IPS DF 19.7 (cell line): ENCODE measurements around the gene RACK1.
"Not testable (repeated sequence)": the region's sequence is repeated elsewhere in the genome, so short reads cannot be mapped to it uniquely, and the experiment has no call there.

Source experiments
- DNase-seq: peaks from one replicate; pipeline ENCODE4 v3.0.0-alpha.2; 2013; ENCODE audit warnings: low read depth, low spot score

Gene RACK1

DNA sequence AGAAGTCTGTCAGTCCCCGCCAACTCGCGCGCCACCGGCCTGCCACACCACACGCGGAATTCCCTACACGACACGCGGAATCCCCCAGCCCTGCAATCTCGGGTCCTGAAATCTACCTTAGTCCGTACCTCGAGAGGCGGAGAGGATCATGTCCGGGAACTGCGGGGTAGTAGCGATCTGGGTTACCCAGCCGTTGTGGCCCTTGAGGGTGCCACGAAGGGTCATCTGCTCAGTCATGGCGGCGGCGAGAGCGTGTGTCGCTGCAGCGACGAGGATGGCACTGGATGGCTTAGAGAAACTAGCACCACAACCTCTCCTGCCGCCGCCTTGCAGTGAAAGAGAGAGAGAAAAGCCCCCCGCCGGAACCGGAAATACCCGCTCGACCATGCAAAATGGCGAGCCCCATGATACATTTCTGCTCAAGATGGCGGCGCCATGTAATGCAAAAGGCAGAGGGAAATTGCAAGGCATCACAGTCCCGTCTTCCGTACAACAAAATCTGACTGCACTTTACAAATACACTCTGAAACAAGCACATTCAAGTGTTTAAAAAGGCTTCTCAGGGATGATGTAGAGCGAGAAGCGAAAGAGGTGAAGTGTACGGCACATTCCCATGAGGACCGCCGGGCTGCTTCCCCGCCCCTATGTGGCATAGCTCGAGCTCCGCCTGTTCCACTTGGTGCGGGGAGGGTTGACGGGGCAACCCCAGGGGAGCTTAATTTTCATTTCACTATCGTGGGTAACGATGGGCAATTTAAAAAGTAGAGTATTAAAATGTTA is at the start of gene RACK1:
TSS of gene RACK1 (minus strand) at position 343 of the 780 bp plus-strand sequence. CDS start at position 237, 106 bp downstream.
- no peak for DNase-seq

DNA sequence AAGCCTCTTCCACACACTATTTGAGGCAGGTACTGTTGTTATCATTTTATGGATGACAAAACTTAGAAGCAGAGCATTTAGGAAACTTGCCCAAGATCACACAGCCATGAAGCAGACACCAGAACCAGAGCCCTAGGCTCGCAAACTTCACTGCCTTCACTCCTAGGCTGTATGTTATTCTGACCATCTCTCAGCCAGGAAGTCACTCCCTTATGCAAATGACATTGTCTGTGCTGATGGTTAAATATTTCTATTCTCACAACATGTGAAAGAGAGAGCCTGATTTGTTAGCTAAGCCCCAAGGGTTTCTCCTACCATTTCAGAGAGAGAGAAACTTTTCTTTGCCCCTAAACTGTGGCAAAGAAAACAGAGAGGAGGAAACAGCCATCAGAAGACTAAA is 43.6 kb upstream of the RACK1 start:
- not testable (repeated sequence) for DNase-seq

DNA sequence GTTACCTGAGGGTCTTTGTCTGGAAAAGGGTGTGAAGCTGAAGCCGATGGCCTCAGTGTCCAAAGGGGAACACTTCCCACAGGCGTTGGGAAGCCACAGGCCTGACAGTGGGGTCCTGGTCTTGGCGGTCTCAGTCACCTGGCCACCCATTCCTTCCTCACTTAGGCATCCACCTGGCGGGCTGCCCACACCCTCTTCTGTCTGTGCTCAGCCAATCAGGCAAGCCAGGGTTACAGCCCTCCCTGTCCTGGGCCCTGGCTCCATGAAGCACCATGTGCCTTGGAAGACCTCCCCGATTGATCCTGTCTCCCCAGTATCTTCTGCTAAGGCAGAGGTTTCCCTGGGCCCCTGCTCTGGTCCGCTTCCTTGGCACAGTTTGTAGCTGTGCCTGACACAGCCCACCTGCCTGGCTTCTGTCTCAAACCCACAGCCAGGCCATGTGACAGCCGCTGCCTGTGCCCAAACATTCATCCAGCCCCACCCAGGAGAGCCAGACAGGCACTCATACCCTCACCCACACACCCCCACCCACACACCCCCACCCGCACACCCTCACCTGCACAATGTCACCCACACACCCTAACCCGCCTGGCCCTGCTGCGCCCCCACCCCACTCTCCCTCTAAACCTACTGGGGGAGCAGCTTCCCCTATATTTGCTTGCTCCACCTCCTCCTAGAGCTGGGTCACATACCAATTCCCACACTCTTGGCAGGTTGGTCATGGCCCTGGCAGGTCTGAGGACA is 42.4 kb upstream of the RACK1 start:
- DNase-seq: not testable (repeated sequence)

DNA sequence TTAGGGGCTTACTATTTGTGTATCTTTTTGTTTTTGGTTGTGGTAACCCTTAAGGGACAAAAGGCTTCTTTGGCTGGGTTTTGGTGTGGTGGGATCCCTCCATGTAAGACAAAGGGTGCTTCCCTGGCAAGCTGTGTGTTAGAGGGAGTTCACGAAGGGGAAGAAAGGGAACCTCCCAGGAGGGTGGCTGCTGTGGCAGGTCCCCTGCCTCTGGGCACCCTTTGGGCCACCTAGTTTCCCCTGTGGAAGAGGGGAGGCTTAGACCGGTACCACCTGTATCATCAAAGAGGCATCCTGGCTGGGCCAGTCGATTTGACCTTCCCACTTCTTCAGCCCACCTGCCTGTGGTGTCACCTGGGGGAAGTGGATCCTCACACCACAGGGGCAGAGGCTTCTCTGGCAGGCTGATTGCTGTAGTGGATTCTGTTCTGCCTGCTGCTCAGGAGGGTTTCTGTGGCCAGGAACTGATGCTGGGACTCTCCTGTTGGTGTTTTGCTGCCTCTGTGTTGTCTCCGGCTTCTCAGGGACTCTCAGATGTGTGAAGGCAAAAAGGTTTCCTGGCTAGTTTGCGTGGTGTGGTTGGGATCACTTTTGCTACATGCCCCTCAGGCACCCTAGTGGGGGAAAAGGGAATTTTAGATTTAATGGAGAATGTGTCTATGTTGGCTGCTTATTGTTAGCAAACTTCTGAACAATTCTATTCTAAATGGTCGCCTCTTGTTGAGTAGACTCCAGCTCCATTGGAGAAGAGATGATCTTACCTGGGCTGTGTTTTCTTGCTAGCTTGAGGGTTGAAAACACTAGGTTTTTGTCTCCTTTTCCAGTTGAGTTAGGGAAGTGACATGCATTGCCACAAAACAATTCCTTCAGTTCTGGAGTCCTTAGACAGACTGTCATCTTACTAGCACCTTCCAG is 40.4 kb upstream of the RACK1 start:
- DNase-seq: not testable (repeated sequence)

DNA sequence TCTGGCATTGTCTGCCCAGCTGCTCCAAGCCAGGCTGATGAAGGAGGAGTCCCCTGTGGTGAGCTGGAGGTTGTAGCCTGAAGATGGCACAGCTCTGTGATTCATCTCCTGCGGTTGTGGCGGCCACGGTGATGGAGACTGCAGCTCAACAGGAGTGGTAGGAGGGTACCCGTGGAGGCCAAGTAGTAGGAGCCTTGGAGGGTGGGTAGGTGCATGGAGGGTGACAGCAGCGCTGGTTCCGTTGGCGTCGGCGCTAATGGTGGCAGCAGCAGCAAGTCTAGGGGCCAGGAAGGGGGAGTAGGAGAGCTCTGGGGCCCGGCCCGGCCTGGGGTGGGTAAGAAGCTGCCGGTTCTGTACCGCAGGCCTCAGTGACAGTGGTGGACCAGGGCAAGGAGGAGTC is 39.6 kb upstream of the RACK1 start:
- no peak for DNase-seq

DNA sequence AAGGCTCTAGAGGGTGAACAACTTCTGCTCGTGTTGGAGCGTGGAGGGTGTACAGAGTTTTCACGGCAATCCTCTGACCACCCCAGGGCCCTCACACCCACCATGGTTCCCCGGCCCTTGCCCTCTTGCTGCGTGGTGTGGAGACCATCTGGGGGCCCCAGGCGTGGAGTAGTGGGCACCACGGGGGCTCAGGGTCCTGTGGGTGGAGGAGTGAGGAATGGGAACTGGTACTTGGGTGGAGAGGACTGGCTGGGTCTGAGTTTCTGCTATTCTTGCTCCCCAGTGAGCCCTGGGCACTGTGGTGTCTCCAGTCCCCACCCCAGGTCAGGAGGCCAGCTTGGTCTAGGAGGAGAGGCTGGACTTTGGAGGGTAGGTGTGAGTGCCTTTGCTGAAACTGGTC is 39.2 kb upstream of the RACK1 start:
- DNase-seq: no peak

DNA sequence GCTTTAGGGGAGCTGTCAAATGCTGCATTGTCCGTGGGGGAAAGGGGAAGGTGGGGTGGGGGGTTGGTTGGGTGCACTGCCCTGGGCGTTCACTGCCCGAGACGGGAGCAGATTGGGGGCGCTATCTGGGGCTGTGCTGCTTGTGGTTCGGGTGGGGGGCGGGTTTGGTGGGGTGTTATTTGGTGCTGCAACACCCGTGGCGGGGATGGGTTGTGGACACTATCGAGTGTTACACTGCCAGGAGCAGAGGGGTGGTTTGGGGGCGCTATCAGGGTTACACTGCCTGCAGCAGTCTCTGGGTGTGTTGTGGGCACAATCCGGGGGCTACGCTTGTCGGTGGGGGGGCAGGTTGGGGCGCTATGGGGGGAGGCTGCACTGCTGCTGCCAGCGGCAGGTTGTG is 38.7 kb upstream of the RACK1 start:
- DNase-seq: not testable (repeated sequence)

DNA sequence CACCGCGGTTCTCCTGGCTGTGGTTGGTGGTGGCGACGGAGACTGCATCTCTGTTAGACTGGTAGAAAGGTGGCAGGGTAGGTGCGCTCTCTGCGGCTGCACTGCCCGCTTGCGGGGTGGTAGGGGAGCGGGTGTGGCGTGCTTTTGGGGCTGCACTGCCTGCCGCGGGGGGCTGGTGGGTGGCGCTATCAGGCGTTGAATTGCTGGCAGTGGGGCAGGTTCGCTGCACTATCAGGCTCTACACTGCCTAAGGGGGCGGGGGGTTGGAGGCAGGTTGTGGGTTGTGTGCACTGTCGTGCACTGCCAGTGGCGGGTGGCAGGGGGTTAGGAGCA is 38.2 kb upstream of the RACK1 start:
- DNase-seq: no peak

DNA sequence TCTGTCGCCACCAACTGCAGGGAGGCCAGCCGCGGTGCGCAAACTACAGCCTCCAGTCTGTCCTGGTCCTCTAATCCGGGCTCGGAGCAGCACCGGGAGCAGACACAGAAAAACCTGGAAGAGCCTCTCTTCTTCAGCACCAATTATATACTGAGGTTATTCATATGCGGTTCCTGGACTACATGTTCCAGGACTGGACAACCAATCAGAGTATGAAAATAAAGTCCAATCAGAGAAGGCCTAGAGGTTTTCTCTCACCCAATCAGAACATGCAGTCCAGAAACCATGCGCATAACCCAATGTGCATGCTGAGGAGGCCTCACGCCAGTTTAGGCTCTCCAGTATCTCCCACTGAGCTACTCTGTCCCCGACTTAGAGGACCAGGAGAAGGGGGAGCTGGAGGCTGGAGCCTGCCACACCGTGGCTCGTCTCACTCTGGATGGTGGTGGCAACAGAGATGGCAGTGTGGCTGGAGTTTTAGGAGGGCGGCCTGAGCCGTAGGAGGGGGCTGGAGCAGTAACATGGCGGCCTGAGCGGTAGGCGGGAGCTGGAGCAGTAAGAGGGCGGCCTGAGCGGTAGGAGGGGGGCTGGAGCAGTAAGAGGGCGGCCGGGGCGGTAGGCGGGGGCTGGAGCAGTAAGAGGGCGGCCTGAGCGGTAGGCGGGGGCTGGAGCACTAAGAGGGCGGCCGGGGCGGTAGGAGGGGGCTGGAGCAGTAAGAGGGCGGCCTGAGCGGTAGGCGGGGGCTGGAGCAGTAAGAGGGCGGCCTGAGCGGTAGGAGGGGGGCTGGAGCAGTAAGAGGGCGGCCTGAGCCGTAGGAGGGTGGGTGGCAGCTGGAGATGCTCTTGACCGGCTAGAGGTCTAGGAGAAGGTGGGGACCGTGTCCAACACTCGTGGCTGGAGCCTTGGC is 37.6 kb upstream of the RACK1 start:
- DNase-seq: no peak

DNA sequence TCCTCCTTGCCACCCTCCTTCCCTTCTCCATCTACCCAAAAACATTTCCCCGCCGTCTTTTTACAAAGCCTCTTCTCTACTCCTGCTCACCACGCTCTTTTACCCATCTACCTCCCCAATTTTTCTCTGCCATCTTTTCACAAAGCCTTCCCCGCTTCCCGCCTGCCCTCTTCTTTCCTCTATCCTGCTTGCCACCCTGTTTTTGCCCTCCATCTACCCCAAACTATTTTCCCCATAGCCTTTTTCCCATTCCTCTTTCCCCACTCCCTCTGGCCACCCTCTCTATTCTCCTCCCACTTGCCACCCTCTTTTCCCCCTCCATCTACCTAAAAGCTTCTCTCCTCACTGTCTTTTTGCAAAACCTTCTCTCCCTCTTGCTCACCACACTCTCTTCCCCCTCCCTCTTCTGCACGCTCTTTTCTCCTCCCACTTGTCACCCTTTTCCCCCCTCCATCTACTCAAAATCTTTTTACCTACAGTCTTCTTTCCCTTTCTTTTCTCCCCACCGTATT is 36.6 kb upstream of the RACK1 start:
- no peak for DNase-seq

DNA sequence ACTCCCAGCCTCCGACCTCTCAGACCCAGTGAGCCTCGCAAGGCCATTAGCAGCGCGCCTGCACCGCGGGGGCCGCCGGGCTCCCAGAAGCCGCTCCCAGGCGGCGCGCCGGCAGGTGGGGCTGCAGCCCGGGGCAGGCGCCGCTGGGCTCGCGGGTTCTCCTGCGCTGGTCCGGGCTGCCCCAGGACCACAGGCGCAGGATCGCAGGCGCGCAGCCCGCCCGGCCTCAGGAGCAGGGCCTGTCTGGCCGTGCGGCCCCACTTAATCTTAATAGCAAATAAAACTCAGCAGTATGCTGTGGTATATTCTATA is 29.7 kb upstream of the RACK1 start:
- DNase-seq: not testable (repeated sequence)

DNA sequence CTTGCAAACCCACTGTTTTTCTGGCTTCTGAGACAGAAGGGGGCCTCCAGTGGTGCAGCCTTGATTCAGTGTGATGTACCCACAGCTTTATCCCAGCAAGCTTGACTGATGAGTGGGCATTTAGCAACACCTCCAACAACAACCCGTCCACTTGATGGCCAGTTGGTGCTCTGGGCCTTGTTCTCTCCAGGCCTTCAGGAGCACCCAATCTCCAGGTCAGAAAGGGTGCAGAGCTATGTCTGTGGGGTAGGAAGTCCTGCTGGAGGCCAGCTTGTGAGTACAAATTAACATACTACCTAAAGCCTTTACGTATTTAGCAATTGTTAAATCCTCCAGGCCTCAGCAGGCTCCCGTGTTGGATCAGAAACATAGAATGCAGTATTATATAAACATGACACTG is 27.4 kb upstream of the RACK1 start:
- DNase-seq: no peak

DNA sequence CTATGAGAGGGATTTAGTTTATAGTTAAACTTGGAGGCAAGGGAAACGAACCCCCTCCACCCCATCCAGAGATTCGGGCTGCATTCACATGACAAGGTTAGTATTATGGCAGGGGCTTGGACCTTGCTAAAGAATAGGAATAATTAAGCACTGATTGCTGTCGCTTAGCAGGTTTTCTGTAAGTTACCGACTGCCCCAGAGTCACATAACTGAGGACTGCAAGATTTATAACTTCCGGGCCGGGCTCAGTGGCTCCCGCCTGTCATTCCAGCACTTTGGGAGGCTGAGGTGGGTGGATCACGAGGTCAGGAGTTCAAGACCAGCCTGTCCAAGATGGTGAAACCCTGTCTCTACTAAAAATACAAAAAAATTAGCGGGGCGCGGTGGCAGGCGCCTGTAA is 24.2 kb upstream of the RACK1 start:
- not testable (repeated sequence) for DNase-seq

DNA sequence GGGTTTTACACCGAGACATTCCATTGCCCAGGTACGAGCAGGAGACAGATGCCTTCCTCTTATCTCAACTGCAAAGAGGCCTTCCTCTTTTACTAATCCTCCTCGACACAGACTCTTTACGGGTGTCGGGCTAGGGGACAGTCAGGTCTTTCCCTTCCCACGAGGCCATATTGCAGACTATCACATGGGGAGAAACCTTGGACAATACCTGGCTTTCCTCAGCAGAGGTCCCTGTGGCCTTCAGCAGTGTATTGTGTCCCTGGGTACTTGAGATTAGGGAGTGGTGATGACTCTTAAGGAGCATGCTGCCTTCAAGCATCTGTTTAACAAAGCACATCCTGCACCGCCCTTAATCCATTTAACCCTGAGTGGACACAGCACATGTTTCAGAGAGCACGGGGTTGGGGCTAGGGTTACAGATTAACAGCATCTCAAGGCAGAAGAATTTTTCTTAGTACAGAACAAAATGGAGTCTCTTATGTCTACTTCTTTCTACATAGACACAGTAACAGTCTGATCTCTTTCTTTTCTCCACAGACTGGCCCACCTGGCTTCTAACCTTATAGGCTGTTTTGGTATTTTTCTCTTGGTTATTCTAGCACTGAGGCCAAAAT is 23.7 kb upstream of the RACK1 start:
- not testable (repeated sequence) for DNase-seq

DNA sequence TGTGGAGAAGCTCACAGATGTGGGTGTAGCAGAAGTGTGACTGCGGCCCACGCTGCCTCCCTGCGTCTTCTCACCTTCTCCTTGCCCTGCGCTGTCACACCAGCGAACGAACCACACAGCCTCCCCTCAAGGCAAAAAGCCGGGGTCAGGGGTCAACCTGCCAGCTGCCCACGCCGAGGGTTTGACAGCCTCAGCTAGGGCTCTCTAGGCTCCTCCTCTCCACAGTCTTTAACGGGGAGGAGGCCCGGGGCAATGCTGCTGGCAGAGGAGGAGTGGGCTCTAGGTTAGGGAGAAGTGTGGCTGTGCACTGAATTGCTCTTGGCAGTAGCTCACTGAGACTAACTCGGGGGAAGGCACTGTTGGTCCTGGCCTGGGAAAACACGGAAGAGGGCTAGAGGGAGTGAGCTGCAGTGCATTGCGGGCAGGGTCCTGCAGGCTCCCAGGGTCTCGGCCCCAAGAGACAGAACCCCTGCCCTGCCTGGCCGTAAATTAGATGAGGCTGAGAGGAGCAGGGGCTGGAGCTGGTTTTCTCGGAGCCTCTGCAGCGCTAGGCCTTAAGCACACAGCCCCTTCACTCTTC is 21.5 kb upstream of the RACK1 start:
- no peak for DNase-seq

DNA sequence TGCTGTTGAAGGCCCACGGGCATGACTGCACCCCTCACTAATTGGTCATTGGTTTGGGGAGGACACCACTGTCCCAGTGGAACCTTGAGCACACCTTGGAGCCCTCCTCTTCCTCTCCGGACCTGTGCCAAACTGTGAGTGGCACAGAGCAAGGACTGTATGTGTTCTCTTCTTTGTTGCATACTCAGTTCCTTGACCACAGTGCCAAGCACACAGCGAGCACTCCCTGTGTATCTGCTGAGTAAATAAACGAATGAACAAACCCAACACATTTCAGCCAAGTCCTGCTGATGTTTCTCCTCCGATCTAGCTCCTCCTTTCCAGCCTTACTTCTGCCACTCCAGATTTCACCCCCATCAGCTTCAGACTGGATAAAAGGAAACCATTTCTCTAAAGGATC is 19.9 kb upstream of the RACK1 start:
- DNase-seq: no peak

DNA sequence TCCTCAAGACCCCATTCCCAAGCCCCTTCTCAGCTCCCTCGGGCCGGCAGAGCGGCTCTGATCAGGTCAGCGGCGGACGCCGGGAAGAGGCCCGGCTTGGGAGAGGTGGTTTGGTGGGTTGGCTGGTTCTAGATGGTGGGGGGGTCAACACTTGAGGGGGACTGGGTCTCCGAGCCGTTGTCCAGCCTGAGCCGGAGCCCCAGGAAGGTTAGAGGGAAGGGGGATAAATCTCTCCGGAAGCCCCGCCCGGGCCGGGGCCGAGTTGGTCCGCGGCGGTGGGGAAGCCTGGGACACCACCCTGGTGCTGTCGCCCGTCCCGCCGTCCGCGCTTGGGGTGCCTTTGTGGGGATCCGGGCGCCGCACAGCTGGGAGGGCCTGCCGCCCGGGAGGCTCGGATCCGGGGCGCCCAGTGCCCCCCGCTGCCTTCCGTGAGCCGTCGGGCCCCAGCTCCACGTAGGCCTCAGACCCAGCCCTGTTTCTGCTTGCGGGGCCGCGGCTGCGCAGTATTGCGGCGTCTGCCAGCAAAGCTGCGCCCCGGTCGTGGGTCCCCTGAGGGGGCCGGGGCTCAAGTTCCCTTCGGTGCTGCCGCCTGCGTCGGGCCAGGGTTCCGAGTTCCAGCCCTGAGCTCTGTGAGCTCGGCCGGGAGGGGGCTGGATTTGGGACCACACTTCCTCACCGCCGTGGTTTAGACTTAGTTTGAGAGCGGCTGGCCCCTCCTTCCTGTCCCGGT is 17.8 kb upstream of the RACK1 start:
- DNase-seq: no peak

DNA sequence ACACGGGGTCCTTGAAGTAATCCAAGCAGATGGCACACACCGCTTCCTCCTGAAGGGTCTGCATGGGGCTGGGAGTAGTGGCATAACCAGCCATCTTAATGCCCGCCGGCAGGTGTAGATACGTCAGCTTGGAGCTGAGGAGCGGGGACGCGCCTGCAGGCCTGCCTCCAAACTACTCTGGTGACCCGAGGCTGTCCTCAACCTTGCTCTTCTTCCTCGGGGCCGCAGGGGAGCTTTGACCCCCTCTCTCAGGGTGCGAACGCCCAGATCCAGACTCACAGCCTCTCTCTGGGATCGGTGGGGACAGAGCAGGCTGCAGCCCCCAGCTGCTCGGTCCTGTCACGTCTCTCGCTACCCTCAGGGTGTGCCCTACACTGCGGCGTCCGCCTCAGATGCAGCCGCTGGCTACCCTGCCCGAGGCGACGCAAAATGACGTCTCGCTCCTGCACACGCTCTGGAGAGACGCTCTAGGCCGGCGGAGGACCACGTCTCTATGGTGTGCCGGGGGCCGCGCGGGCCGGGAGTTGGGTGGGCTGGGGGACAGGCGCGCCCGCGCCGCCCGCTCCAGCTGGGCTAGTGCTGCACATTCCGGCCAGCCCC is 17.1 kb upstream of the RACK1 start, which contains the start of gene TRIM52:
TSS of gene TRIM52 (minus strand) at position 424 of the 600 bp plus-strand sequence. CDS start at position 94, 330 bp downstream.
- DNase-seq: peak; percentile 84
